GM19455 (cell line): ENCODE measurements around the gene MON1B.

Experiments used
- ATAC-seq: cut with Tn5 transposase; IDR thresholded peaks from one replicate; pipeline ENCODE4 v1.9.1; 2021; ENCODE audit not compliant: unreplicated experiment

Gene MON1B

DNA sequence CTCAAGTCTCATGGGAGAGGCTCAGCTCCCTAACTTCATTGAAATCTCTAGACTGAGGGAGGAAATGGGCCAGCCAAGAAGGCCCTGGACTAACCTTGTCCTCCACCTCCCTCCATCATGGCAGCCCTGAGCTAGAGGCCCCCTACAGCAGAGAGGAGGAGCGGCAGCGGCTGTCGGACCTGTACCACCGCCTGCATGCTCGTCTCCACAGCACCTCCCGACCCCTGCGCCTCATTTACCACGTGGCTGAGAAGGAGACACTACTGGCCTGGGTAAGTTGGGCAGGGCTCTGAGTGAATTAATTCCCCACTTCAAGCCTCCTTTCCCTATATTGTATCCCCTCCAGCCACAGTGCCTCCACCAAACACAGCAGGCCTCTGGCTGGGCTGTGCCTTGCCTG lies 4.4 kb downstream of the MON1B start:
- ATAC-seq: no peak

DNA sequence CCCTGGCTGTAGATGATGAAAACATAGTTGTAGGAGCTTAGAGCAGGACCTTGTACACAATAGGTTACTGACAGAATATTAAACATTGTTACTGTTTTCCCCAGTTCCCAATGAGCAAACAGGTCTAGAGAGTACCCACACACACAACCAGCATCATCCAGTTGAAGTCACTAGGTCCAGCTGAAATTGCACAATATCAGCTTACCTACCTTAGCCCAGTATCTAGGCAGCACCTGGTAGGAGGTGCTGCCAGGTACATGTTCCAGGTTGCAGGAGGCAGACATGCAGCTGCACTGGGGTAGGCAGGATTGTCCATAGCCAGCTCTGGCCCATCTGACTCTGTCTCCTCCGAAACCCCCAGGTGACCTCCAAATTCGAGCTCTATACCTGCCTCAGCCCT lies 6.8 kb downstream of the MON1B start:
- no peak for ATAC-seq

DNA sequence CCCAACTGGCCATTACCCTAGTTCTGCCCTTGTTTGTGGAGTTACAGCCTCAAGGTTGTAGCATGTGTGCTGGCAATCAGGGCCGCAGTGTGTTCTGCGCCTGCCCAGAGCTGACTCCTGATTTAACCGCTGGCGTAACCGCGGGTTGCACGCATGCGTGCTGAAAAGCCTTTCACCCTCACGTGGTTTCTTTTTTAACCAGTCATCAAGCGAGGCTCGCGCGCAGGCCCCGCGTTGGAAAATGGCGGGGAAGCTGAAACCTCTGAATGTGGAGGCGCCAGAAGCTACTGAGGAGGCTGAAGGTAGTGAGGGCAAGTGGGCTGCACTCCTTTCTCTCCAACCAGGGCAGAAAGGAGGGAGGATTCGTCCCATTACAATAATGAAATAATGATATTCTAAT lies 8.2 kb downstream of the MON1B start, which contains the start of gene SYCE1L:
Gene SYCE1L, plus strand, starts transcription at position 198 of the 400 bp plus-strand sequence. Its CDS starts 44 bp downstream, at position 242.
- ATAC-seq: no peak

DNA sequence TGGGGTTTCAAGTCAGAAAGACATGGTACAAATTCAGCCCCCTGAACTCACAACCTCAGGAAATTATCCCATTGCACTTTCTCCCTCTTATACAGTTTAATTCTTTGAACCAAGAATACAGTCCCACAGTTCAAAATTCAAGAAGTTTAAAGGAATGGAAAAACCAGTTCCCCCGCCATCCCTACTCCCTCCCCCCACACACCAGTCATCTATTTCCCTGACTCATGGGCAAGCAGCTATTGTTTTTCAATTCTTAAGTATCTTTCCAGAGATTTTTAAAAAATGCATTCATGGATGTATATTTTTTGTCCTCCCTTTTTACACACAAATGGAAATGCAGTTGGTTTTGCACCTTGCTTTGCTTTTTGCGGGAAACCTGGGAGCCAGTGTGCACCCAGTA lies 15.5 kb downstream of the MON1B start:
- no peak for ATAC-seq

DNA sequence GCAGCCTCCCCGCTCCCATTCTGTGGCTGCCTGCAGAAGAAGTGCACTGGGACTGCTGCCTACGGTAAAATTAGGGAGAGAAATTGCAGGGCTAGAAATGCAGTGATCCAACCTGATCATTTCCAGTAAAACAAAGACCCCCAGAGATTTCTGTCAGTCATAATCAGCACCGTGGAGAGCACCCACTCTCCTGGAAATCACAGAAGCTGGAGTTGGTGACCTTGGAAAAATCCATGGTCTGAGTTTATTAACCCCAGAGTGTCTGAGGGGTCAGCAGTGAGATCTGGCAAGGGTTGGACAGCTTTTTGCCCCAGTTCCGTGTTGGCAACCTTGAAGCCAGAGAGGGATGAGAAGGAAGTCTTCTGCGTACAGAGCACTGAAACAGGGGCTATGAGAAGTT lies 16.0 kb downstream of the MON1B start:
- no peak for ATAC-seq

DNA sequence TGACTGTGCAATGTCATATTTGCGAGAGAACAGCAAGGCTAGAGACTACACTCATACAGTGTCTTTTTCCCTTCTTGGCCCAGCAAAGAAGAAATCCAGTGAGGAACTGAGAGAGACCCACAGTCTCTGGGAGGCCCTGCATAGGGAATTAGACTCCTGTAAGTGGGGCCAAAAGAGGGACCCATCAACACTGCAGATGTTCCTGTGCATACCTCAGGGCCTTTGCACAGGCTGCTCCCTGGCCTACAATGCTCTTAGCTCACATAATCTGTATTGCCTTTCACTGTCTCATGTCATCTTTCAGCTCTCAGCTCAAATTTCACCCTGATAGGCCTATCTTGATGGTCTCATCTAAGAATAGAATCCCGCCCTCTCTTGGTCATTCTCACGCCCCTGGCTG lies 17.4 kb downstream of the MON1B start:
- no peak for ATAC-seq

DNA sequence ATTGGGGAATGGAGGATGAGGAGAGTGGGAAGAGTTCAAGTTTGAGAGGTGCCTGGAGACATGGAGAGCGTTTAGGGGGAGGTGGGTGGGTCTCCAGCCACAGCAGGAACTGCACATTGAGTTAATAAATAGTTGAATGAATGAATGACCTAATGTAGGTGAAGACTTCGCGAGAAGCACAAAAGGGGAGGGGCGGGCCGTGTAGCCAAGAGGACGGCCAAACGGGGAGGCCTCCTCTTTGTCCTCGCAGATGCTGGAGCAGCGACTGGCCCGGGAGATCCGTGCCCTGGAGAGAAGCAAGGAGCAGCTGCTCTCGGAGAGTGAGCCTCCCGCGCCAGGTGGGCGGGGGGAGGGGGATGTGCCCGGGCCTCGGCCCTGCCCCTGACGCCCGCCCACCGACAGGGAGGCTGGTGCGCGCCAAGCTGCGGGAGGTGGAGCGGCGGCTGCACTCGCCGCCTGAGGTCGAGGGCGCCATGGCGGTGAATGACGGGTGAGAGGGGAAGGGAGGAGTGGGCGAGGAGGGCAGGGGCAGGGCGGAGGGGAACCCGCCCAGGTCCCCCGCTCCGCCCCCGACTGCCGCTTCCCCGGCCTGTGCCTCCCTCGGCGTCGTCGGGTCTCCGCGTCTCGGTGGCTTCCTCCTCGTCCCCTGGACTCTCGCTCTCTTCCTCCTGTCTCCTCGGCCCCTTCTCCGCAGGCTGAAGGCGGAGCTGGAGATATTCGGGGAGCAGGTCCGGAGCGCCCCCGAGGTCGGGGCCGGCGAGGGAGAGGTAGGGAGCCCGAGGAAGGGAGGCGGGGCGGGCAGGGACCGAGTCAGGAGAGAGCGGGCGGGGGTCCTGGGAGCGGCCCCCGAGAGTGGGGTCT lies 21.1 kb downstream of the MON1B start:
- peak; percentile 71 for ATAC-seq

DNA sequence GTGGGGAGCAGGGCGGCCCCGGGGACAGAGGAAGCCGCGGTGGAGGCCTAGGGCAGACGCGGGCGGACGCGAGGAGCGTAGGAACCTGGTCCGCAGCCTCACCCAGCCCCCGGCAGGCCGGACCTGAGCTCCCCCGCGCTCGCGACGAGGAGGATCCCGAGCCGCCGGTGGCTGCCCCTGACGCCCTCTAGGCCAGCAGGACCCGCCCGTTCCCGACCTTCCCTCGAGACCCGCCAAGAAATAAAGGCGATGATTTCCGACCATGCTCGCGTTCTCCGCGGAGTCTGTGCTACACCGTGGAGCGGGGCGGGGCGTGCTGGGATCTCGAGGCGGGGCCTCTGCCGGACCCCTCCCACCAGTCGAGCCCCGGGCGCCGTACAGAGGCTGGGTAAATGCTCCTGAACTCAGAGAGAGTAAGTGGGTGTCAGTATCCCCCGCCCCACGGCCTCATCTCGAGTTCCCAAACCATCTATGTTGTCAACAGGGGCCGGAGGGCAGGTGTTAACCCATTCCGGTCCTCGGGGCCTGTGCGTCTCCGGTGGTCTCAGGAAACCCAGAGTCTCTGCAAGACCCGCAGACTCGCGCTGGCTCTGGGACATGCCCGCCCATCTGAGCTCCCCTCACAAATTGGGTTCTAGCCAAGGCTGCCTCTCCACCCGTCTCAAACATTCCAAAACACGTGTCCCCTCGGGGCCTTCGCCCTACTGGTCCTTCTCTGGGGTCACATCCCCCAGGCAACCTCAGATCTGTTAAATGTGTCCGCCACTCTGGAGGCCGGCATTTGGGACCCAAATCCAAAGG lies 22.0 kb downstream of the MON1B start:
- peak; percentile 82 for ATAC-seq

DNA sequence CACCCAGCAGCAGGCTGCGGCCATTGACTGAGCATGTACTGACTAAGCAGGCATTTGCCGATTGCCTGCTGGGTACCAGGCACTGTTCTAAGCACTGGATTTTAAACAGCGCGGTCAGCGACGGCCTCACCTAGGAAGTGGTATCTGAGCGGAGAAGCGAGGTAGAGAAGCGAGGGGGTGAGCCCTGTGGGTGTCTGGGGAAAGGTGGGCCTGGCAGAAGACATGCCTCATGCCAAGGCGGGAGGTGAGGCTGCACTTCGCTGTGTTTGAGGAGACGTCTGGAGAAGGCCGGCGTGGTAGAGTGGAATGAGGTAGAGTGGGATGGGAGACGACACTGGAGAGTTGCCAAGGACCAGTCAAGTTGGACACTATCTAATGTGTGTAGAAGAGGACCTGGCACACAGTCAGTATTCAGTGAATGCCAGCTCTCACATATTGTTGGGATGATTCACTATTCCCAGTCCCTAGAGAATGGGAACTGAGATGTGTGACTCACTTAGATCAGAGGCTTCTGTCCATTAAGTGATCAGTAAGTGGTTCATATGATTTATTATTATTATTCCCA lies 22.6 kb downstream of the MON1B start:
- ATAC-seq: no peak

DNA sequence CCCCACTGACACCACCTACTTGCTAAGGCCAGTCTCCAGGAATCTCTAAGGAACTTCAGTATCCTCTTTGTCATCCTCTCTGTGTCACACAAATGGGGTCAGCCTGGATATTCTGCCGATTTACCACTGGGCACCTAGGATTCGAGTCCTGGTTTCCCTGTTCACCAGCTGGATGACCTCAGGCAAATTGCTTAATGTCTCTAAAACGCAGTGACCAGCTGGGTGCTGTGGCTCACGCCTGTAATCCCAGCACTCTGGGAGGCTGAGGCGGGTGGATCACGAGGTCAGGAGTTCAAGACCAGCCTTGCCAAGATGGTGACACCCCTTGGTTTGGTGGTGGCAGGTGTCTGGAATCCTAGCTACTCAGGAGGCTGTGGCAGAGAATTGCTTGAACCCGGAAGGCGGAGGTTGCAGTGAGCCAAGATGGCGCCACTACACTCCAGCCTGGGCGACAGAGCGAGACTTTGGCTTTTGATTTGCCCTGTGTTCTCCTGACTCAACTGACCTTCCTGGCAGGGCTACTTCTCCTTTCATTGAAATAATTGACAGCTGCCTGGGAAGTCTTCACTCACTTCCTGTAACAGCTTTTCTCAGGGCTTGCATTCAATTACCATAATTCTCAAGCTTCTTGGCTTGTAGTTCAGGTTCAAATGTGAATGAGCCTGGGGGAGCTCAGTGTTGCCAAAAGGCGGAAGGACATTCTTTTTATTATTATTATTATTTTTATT lies 23.6 kb downstream of the MON1B start:
- no peak for ATAC-seq

DNA sequence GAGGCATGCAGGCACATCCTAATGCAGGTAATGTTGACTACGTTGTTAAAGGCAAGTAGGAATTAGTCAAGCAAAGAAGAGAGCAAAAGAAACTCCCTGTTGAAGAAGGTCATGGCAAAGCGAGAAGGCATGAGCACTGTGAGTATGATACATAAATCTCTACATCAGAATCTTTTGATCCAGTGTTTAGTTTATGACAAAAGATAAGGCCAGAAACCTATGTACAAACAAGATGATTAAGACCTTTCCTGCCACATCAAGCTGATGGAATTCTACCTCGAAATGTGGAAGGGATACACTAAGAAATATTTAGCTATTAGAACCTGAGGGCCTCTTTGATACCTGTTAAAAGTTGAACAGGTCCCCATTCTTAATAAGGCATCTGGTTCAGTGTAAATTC lies 28.4 kb downstream of the MON1B start:
- no peak for ATAC-seq

DNA sequence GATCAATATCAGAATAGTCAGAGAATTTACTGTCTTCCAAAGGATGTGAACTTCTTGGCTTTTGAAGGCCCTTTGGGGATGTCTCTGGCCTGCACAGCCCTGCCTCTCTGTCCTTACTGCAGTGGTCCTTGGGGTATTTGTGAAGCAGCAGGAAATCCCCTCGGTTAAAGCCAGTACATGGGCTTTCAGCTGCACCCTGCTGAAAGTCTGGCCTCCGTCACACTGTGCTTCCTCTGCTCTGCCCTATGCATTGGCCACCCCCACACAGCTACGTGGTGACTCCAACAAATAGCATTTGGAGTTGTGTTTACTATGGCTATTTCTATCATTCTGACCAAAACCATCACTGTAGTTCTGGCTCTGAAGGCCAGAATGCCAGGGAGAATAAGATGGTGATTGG lies 29.4 kb downstream of the MON1B start:
- no peak for ATAC-seq

DNA sequence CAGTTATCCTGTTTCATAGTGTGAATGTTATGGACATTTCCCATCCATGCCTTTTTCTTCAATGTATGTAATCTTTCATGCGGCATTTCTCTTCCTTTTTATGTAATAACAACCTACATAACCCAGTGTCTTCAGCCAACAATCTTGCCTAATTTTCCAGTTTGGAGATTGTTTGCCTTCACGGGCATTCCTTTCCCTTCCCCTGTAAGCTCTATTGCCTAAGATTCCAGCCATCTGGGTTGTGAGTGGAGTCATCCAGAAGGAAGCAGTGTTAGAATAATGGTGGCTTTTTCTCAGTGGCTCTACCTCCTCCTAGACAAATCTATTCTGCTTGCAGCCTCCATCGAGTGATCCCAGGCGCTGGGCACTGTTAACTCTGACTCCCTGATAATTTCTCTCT lies 30.5 kb downstream of the MON1B start:
- no peak for ATAC-seq

DNA sequence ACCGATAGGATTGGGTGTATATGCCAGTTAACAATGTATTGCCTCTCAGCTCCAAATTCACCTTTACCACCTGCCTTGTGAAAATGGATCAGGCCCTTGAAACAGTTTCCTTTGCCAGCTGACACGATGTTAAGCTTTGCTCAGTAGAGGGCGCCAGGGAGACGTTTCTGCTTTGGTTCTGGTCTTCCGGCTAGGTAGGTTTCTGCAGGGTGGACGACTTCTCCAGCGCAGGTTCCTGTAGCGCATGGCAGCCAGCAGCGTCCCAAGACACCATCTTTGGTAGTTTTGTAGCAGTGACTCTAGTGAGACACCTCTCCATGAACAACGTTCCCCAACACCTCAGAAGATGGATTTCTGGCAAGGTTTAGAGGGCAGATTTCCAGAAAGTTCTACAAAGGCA lies 32.2 kb downstream of the MON1B start:
- no peak for ATAC-seq

DNA sequence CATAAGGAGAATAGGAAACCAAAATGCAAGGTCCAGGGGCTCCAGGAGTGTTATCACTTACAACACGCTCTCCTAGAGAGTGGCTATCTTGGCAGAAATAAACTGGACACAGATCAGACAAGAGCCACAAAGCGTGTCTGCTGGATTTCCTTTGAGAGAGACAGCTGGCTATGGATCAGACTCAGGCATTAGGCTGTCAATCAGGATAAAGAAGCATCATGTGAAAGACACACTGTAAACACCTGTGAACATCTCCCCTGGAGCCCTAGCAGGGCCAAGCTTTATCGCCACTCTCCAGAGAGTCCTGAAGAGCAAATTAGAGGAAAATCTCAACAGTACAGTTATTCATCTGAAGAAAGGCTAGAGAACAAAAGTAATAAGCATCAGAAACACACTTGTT lies 34.2 kb downstream of the MON1B start:
- ATAC-seq: no peak

DNA sequence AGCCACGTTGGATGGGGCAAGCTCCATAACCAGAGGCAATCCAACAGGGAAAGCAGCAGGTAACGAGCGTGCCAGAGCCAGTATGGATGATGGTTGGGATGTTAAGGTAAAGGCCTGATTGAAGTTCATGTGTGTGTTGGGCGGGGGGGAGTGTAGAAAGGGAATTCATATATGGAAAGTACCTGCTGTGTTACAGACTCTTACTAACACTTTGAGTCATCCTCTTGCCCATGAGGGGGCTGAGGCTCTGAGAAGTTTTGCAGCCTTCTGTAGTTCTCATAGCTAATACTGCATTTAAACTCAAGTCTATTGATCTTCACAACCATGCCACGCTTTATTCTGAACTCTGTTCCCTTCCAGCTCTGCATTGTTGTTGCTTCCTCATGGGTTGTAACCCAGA lies 36.8 kb downstream of the MON1B start:
- ATAC-seq: no peak

DNA sequence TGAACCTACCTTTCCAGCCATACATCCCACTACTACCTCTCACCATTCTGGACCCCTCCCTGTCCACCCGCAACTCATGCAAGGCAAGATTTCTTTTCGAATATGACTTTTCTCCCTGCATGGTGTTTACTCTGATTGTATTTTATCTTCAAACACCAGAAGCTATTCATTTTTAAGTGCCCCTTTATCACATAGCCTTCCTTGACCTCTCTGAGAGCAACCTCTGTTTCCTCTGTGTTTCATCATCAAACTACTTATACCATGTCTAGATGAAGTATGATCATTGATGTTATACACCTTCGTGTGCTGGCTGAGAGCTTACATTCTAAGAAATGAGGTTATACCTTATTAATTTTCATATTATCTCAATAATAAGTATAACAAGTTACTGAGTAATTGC lies 40.1 kb downstream of the MON1B start:
- no peak for ATAC-seq

DNA sequence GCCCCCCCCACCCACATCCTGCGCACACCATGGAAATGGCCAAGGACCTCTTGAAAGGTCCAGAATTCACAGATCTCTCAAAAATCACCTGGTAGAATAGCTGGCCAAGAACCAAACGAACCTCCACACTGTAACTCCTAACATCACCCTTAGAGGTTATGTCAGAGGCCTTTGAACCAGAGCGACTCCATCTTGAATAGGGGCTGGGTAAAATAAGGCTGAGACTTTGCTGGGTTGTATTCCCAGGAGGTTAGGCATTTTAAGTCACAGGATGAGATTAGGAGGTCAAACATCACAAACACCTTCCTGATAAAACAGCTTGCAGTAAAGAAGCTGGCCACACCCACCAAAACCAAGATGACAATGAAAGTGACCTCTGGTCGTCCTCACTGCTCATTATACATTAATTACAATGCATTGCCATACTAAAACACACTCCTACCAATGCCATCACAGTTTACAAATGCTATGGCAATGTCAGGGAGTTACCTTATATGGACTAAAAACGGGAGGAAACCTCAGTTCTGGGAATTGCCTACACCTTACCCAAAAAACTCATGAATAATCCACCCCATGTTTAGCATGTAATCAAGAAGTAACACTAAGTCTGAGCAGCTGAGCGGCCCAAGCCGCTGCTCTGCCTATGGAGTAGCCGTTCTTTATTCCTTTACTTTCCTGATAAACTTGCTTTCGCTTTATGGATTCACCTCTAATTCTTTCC lies 43.0 kb downstream of the MON1B start:
- ATAC-seq: no peak

DNA sequence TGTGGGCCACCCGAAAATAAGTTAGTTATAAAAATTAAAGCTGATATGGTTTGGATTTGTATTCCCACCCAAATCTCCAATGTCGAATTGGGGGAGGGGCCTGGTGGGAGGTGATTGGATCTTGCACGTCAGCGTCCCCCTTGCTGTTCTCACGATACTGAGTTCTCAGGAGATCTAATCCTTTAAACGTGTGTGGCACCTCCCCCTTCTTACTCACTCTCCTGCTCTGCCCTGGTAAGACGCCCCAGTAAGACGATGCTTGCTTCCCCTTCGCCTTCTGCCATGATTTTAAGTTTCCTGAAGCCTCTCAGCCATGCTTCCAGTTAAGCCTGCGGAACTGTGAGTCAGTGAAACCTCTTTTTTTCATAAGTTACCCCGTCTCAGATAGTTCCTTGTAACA lies 43.6 kb downstream of the MON1B start:
- ATAC-seq: no peak

DNA sequence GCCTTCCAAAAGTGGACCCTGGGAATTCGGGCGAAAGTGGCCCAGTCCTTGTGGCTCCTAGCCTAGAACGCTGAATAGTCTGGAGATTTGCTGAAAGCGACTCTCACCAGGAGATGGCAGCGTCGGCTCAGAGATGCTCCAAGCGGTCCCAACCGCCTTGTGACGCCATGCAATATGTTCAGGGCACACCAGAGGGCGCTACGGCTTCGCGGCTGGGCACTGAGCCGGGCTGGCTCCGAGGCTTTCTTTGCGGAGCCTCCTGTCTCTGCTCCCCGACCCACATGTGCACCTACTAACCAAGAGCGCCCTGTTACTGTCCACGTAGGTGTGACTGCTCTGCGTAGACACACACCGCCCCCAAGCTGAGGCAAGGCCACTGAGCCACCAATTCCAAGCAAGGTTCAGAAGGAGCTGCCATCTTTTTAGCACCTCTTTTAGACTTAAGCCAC lies 45.1 kb downstream of the MON1B start:
- ATAC-seq: peak; percentile 97

DNA sequence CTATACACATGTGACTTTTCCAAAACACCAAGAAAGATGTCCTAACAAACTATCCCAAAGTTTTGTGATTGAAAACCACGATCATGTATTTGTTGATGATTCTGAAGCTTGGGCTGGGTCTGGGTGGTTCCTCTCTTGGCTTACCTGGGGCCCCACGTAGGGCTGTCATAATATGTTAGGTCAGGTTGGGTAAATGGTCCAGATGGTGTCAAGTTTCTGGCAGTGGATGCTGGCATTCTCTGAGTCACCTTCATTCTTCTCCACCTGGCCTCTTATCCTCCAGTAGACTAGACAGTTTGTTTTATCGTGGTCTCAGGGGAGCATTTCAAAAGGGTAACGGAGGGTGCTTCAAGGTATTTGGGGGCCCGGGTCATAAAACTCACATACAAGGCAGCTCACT lies 47.6 kb downstream of the MON1B start:
- ATAC-seq: no peak
